ENCODE measurements around the gene NCAM2.

DNA sequence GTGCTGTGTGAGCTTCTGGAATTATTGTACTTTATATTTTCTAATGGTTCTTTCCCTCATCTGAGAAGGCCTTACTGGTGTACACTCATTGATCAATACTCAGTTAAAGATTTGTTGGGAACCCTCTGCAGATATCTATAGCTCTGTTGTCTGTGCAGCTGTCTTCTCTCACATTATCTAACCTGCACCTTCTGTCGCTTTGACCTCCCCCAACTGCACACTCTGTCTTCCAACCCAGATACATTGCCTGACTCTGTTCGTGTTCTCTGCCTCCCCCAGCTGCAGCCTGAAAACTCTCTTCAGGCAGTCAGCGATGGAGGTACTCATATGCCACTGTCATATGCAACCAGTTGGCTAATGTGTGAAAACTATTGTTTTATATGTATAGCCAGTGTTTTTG is 334.3 kb downstream of the NCAM2 start:
- TF ChIP-seq EP300 (IDR thresholded peaks at IDR 0.05) (no peak), POLR2A (IDR thresholded peaks at IDR 0.05) (no peak)
